ENCODE results near the gene PRICKLE4. TPM values are rescaled to one million over a fixed set of nuclear protein-coding genes. Genes with fewer than 3 reads are reported as not detected.

Gene PRICKLE4
- total and polyA plus RNA-seq, 2 experiments from 2014 or later = 0.48 to 0.66 TPM

GRCh38 chr6:41743406-41744235 lies 37.0 kb upstream of the PRICKLE4 start (continued):
- TF ChIP-seq ETS1 (IDR thresholded peaks at IDR 0.05) (no peak), CREB1 (CRISPR knock-in tag; IDR thresholded peaks at IDR 0.05; ENCODE audit: low read depth) (no peak), REST (IDR thresholded peaks at IDR 0.05; ENCODE audit: unreplicated experiment) (no peak), EZH2 (IDR thresholded peaks at IDR 0.05; ENCODE audit: low read depth, unreplicated experiment) (no peak), CTCF (conservative IDR thresholded peaks at IDR 0.05; ENCODE audit: low read depth in 2 of 2) (no peak)

- Mint-ChIP-seq H3K36me3 (ENCODE audit: low read depth) (no peaks in the 10 kb centered on the region), H3K27me3 (ENCODE audit: insufficient read depth, low read depth, poor library complexity) (peaks cover 2% of the 10 kb centered on the region)
- TF ChIP-seq STAT1 (IDR thresholded peaks at IDR 0.05; ENCODE audit: unreplicated experiment) (no peak), ZNF462 (CRISPR knock-in tag; IDR thresholded peaks at IDR 0.05) (no peak), JUNB (IDR thresholded peaks at IDR 0.05; ENCODE audit: unreplicated experiment) (no peak), ZNF114 (CRISPR knock-in tag; IDR thresholded peaks at IDR 0.05) (no peak), ZNF331 (CRISPR knock-in tag; IDR thresholded peaks at IDR 0.05; ENCODE audit: low read depth) (no peak), POLR2AphosphoS5 (IDR thresholded peaks at IDR 0.05; ENCODE audit: low read depth) (no peak), EZH2phosphoT487 (IDR thresholded peaks at IDR 0.05; ENCODE audit: unreplicated experiment) (no peak)
Measured at GRCh38 chr6:41744236-41744787, 36.3 kb upstream of the PRICKLE4 start.

More at GRCh38 chr6:41744236-41744787, 36.3 kb upstream of the PRICKLE4 start:
- Histone ChIP-seq H3K9me2 (ENCODE audit: insufficient read depth) (no peaks in the 10 kb centered on the region), H3K27ac (ENCODE audit: low read depth) (no peak overlapping the region), H3K79me2 (replicated peaks; ENCODE audit: insufficient read depth) (no peaks in the 10 kb centered on the region), H3K4me3 (no peak overlapping the region), H4K20me1 (replicated peaks; ENCODE audit: insufficient read depth) (no peaks in the 10 kb centered on the region), H3K4me2 (no peak overlapping the region), H3K27me3 (ENCODE audit: insufficient read depth) (no peaks in the 10 kb centered on the region), H2AFZ (no peak overlapping the region), H3K4me1 (ENCODE audit: insufficient read depth) (no peaks in the 10 kb centered on the region; the same call in 1 of the 2 replicates), H3K36me3 (ENCODE audit: insufficient read depth) (no peaks in the 10 kb centered on the region), H3F3A (replicated peaks; ENCODE audit: low read depth) (no peaks in the 10 kb centered on the region)
- no peak overlapping the region for H3K27ac Mint-ChIP-seq
- H3K9me3 Mint-ChIP-seq = no peaks in the 10 kb centered on the region
- H3K4me3 Mint-ChIP-seq = no peak overlapping the region
- DNase-seq (ENCODE audit: low spot score) (no peak), ATAC-seq (no peak)
- peaks cover 4% of the 10 kb centered on the region; the same call in 2 of the 3 replicates for H3K4me1 Mint-ChIP-seq

Measured in GM23338 (cell line).